Measurements from ENCODE around the gene PRKCA.
A peak's percentile ranks its signal among the peaks of the same experiment; 100 is the strongest.

PRKCA gene

DNA sequence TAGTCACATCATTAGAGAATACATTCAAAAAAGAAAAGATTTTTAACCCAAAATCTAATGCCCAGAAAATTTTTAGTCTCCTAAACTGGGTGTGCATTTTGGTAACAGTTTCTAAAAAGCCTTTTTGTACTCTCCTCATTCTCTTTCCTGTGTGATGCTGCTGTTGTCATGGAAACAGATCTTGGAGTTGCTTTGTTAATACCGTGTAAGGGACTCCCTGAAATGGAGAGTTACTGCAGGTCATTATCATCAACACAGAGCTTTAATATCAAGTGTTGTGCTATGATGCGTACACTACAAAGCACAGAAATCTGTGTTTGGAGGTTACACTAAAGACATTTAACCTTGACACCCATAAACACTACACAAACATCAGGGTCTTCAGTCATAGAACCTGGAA lies 216.3 kb downstream of the PRKCA start:
- DNase-seq (ENCODE audit: low spot score) = peak; percentile 77

DNA sequence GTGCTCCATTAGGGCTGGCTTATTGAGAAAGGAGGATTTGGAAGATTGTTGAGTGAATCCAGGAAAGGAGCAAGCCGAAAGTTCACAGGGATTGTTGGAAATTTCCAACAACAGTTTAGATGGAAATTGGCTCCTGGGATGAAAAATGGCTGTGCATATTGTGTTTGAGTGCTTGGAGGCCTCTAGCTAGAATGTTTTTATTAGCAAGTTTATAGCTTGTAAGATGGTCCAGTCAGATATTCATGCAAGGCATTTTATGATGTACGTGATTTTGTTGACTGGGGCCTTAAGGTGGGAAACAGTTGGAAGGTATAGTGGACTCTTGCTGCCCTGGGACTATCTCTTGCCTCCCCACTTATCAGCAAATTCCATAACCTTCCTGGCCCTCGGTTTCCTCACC lies 216.7 kb downstream of the PRKCA start:
- no peak for DNase-seq (ENCODE audit: low spot score)

DNA sequence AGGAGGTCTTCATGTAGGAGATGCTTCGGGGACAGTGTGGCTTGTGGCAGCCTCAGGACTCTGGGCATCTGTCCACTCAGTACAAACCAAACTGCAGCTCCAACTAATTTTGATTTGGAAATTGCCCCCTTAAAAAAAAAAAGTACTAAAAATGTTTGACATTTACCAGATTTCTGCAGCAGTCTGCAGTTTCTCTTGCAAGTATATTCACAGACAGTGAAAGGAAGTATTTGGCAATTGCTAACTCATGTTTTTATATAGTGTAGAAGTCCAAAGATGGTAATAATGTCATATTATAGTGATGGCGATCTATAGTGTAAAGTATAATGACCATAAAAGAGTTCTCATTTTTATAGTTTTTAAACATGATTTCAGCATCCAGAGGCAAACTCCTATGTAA lies 218.6 kb downstream of the PRKCA start:
- DNase-seq (ENCODE audit: low spot score) = no peak

DNA sequence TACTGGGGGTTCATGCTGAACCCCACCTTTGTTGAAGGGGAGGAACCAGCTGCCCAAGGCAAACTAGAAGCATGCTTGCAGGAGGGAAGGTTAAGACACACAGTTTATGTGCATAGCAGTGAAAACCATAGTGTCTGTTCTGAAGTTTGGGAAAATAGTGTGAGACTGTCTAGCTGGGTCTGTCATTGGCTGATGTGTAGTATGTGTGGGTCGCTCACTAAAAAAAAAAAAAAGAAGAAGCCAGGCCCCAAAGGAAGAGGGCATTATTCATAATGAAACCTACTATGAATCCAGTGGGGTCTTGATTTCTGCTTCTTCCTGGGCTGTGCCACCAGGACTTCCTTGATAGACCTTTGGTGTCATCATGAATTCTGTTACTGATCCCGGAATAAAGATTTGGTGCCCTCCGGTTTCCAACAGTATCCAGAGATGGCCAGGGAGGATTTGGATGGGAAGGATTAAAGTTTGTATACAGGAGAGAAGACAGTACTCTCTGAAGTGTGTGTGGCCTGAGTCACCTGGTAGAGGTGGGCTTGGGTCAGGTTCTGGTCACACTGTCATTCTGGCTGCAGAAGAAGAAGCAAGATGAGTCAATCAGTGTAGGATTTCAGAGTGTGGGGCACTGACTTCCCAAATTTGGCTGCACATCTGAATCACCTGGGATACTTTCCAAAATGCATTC lies 220.3 kb downstream of the PRKCA start:
- no peak for DNase-seq (ENCODE audit: low spot score)

- DNase-seq (ENCODE audit: low spot score) = peak; percentile 71
These were observed 221.2 kb downstream of the PRKCA start for GRCh38 chr17:66523378-66524200.

DNA sequence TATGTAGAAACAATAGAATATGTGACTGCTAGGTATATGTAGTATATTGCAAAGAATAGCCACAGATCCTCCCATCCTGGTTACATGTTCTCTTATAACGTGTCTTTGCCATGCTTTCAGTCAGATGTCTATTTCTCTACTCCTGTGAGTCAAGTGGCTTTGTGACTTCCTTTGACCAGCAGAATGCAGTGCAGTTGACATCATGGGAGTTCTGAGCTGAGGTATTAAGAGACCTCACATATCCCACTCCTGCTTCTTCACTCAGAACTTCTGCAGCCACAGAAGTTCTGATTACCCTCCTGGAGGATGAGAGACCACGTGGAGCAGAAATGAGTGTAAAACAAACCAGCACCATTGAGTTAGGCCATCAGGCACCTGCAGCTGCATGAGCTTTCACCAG lies 222.5 kb downstream of the PRKCA start:
- no peak for DNase-seq (ENCODE audit: low spot score)

DNA sequence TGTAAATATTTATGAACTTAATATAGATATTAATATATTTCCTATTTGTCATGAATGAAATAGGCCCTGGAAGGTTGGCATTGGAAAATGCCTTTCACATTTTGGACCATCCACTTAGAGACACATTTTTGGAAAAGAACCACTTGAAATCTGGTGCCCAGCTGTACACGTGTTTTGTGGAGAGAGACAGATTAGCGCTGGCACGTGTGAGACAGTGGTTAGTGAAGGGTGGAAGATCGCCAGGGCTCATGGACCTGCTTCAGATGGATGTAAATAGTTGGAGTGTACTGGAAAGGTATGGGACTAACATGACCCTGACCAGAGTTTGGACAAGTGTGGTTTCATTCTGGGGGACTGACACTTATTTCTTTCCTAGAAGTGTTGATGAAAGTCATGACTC lies 222.9 kb downstream of the PRKCA start:
- no peak for DNase-seq (ENCODE audit: low spot score)

DNA sequence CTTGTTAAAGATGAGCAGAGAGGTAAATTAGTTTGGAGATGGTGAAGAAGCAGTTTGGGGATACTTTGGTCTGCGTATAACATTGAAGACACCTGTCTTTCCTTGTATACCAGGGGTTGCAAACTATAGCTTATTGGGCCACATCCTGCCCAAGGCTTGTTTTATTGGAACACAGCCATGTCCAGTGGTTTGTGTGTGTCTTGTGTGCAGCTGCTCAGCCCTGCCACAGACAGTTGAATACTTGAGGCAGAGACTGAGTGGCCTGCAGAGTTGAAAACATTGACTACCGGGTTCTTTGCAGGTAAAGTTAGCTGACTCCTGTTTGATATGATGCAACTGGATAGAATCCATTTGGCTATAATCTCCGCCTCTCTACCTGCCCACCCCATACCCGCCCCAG lies 224.4 kb downstream of the PRKCA start:
- peak; percentile 67 for DNase-seq (ENCODE audit: low spot score)

- peak; percentile 92 for DNase-seq (ENCODE audit: low spot score)
These were observed 224.9 kb downstream of the PRKCA start for GRCh38 chr17:66527335-66527734.

GRCh38 chr17:66531851-66532295 lies 229.5 kb downstream of the PRKCA start:
- DNase-seq (ENCODE audit: low spot score) = peak; percentile 47

DNA sequence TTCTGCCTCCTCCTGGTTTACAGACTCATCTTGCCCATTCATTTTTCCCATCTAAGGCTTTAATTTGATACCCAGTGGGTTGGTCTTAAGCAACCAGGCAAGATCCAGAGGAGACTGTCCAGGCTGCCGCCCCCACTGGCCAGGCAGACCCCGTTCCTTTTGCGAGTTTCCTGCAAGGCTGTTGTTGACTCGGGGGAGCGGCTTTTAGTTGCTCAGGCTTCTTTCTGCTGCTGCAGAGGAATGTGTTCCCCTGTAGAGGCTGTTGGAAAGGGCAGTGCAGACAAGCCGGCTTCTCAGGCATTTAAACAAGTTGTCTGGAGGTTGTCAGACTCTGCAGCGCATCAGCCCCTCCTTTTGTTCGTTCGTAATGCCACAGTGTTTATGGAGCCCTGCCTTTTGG lies 231.2 kb downstream of the PRKCA start:
- peak; percentile 69 for DNase-seq (ENCODE audit: low spot score)

GRCh38 chr17:66533986-66534385 lies 231.6 kb downstream of the PRKCA start:
- no peak for DNase-seq (ENCODE audit: low spot score)

DNA sequence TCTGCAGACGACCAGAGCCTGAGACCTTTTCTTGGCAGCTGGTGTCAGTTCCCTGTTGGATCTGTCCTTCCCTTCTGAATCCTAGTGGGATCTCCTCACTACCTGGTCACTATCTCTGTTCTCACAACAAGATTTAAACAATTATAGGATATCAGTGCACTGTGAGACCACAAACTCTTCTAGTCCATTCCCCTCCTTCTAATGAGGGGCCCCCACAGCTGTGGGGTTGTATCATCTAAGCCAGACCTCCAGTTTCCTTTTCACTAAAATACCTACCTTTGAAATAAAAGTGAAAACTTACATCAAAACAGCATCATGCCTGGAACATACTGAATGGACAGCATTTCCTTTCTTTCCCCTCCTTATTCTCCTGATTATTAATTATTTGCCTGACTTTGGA lies 233.2 kb downstream of the PRKCA start:
- no peak for DNase-seq (ENCODE audit: low spot score)

DNA sequence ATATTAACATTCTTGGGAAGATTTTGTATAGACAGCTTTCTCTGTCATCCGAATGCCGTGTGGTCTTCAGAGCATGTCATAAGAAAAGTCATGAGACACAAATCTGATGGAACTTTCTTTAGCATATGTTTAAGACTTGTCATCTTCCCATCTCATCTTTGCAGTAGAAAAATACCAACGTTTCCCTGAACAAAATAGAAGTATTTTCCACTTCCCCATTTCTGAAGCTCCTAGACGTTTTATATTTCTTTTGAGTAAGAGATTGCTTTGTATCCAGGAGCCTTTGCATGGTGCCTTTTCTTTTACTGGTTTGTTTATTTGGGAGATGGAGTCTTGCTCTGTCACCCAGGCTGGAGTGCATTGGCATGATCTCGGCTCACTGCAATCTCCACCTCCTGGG lies 235.1 kb downstream of the PRKCA start:
- no peak for DNase-seq (ENCODE audit: low spot score)

- DNase-seq (ENCODE audit: low spot score) = no peak
These were observed 236.4 kb downstream of the PRKCA start for GRCh38 chr17:66538776-66539175.

GRCh38 chr17:66540131-66540781 lies 237.8 kb downstream of the PRKCA start:
- peak; percentile 97 for DNase-seq (ENCODE audit: low spot score)

GRCh38 chr17:66541461-66542128 lies 239.2 kb downstream of the PRKCA start:
- DNase-seq (ENCODE audit: low spot score) = peak; percentile 38

DNA sequence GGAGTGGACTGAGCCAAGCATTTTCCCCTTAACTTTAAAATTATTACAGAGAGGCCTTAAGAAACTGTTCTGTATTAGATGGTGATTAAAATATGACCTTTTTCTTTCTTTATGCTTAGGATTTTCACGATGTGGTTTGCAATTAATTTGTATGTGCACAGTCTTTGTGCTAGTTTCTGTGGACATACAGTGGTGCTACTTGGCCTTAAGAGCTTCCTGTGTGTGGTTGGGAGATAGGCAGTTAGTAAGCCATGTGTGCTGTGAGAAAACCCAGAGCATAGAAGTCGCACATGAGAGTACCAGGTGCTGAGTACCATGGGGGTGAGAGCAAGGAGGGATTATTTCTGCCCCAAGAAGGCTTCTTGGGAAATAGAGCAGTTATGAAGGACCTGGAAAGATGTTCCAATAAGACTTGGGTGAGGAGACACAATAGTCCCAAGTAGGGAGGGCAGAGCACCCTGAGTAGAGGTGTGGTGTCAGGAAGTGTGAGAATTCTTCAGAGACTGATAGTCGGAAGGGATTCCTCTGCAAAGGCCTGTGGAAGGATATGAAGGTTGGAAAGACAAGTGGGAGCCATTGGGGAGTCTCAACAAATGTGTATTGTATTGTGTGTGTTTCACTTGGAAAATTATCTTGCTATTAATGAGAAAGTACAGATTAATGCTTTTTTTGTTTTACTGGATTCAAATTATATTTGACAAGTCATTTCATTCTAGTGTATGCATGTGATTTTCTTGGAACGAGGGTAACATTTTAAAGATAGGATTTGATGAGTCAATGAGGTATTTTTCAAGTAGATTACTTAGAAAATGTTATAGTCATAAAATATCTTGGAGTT lies 239.9 kb downstream of the PRKCA start:
- DNase-seq (ENCODE audit: low spot score) = no peak

GRCh38 chr17:66542967-66543520 lies 240.6 kb downstream of the PRKCA start:
- no peak for DNase-seq (ENCODE audit: low spot score)

DNA sequence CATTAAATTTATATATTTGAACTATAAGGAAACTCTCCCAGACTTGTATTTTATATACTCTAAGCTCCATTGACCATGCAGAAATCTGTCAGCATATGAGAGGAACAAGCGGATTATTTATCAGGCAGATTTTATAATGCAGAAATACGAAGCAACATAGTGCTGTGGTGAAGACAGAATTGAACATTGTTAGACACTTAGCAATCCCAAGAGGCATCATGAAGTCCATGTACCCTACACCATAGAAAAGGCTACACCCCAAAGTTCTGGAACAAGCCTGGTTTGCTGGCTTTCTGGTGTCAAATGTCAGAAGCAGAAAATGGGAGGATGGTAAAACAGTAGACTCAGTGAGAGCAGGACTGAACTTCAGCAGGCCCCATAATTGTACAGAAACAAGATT lies 241.1 kb downstream of the PRKCA start:
- DNase-seq (ENCODE audit: low spot score) = no peak

GRCh38 chr17:66545918-66546317 lies 243.5 kb downstream of the PRKCA start:
- no peak for DNase-seq (ENCODE audit: low spot score)
